GM10248 (cell line): ENCODE results near the gene MAP3K4.

Experiments
- CTCF ChIA-PET: fragments of 300-600 bp; sonication (Branson Sonifier 250); formaldehyde crosslinking; extraction: SDS; loops from one replicate; lab custom pipeline; 2021; ENCODE audit warnings: antibody characterized with exemption; lab: Yijun Ruan, JAX
- POLR2A ChIA-PET: fragments of 350-650 bp; sonication (Branson Sonifier 250); formaldehyde crosslinking; extraction: SDS; loops from one replicate; lab custom pipeline; 2020; ENCODE audit warnings: antibody characterized with exemption; lab: Yijun Ruan, JAX
- DNase-seq: peaks from one replicate; pipeline ENCODE4 v3.0.0; 2012; ENCODE audit errors: extremely low spot score
- TF ChIP-seq, protein P1 (sequence below): IDR thresholded peaks from 2 replicates; pipeline ENCODE4 v1.5.1; 2012; ENCODE audit warnings: mild to moderate bottlenecking, low read depth; ENCODE audit errors: extremely low read depth, missing control alignments, control extremely low read depth

MAP3K4 gene

DNA sequence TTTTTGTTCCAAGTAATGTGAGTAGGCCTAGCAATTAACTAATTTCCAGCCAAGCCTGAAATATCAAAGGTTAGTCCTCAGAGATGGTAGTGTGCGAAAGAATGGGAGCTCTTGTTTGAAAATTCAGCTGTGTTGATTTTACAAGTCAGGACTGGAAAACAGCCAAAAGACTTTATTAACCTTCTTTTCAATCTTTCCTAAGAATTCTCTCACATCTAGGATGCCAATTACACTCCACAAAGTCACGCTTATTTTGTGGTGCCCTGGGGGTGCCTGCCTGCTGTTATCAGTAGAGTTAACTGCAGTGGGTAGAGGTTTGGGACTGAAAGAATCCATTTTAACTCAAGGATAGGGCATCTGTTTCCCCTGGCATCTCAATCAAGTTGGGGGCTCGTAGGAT is 30.7 kb upstream of the MAP3K4 start:
- POLR2A ChIA-PET, result no interaction called here
- DNase-seq, result no peak
- CTCF ChIA-PET, result interaction anchor here (1.2 to 2.6 kb wide), 2 partner anchors 12 to 30 kb away, joined by 3 to 9 read pairs; no protein-coding TSS in a partner anchor
- TF ChIP-seq, protein P1, sequence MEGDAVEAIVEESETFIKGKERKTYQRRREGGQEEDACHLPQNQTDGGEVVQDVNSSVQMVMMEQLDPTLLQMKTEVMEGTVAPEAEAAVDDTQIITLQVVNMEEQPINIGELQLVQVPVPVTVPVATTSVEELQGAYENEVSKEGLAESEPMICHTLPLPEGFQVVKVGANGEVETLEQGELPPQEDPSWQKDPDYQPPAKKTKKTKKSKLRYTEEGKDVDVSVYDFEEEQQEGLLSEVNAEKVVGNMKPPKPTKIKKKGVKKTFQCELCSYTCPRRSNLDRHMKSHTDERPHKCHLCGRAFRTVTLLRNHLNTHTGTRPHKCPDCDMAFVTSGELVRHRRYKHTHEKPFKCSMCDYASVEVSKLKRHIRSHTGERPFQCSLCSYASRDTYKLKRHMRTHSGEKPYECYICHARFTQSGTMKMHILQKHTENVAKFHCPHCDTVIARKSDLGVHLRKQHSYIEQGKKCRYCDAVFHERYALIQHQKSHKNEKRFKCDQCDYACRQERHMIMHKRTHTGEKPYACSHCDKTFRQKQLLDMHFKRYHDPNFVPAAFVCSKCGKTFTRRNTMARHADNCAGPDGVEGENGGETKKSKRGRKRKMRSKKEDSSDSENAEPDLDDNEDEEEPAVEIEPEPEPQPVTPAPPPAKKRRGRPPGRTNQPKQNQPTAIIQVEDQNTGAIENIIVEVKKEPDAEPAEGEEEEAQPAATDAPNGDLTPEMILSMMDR, result no peak

DNA sequence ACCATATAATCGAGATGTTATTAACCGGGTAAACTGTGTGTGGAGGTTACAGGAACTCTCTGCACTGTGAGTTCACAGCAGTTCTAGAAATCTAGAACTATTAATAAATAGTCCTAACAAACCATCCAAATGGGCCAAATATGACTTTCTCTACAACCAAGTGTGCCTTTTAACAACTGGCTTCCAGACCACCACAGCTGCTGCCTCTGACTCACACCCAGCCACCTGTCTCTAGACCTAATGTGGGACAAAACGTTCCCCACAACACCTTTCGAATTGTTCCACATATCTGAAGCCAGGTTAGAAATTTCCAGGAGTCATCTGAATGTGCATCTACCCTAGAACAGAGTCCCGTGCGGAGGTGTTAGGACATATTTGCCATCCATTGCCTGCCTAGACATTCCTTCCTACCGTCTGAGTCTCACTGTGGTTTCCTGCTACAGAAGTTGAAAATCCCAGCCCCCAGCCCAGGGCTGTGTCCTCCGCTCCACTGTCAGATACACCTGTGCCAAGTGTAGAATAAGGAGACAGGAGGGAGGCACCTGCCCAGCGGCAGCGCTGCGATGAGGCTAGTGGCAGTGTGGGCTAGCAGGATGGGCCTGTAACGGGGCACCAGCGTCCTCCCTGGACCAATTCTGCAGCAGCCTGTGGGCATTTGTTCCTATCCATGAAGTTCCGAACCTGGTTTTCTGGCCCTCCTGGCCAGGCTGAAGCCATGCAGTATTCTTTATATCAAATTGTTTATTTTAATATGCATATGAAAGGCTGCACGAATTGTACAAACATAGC is 28.5 kb upstream of the MAP3K4 start:
- TF ChIP-seq, protein P1, result no peak
- CTCF ChIA-PET, result no interaction called here
- POLR2A ChIA-PET, result no interaction called here
- no peak for DNase-seq

DNA sequence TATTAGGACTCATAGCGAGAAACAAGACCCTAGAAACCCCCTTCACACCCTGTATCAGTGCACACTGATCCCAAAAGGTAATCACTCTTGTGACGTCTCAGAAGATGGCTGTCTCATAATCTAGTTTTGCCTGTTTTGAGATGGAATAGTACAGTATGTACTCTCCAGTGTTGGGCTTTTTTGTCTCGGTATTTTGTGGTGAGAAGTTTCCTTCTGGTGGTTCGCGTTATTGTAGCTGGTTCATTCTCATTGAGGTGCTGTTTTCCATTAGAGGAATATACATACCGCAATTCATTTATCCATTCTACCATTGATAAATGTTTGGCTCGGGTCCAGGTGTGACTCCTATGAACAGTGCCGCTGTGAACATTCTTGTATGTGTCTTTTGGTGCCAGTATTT is 27.9 kb upstream of the MAP3K4 start:
- CTCF ChIA-PET, result interaction anchor here (1.1 kb wide), 1 partner anchor 10 kb away, joined by 3 read pairs; no protein-coding TSS in a partner anchor
- DNase-seq, result no peak
- TF ChIP-seq, protein P1, result no peak
- POLR2A ChIA-PET, result no interaction called here

DNA sequence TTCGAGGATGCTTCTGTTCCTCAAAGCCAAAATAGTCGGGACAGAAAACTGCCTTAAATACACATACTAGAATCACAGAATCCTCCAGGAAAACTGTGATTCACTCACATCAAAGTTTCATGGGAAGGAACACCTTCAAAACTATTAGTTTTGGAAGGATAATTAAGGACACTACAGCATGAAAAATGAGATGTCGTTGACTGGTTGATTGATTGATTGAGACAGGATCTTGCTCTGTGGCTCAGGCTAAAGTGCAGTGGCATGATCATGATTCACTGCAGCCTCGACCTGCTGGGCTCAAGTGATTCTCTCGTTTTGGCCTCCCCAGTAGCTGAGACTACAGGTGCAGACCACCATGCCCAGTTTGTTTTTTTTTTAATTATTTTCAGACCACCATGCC is 25.7 kb upstream of the MAP3K4 start:
- DNase-seq, result no peak
- ChIA-PET CTCF (interaction anchor here (1.0 to 1.3 kb wide), 2 partner anchors 36 to 233 kb away, joined by 3 to 5 read pairs; no protein-coding TSS in a partner anchor), POLR2A (interaction anchor here (0.6 kb wide), 1 partner anchor 120 kb away, joined by 3 read pairs; no protein-coding TSS in a partner anchor)
- TF ChIP-seq, protein P1, result no peak

DNA sequence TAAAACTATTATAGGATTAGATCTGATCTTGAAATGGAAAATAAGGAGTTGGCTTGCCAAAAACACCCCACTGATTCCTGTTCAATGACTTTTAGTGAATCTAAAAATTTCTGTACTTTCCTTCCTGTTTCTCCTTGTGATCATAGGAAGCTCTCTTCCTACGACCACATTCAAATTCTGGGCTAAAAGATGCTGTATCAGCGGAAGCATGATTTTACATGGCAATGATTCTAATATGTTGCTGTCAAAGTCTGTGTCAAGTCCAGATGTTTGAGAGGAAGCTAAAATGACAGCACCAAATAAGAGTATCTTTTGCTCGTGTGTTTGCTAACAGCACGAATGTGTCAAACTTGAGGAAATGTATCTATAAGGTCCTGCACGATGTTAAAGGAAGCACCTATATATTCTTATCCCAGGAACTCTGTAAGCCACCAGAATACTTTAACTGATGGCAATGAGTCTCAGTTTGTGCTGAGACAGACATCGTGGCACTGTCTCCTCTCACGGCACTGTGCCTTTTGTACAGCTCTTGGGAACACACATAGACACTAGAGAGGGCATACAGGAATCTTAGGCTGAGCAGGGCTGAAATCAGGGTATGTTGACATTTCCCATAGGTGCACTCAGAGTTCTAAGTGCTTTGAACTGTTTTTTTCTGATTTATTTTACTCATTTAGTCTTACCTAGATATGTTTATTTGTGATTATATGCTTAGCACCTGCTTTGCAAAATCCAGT is 24.9 kb upstream of the MAP3K4 start:
- DNase-seq, result no peak
- ChIA-PET CTCF (interaction anchor here (1.0 to 1.3 kb wide), 3 partner anchors 36 to 234 kb away, joined by 3 to 5 read pairs (median 3); no protein-coding TSS in a partner anchor), POLR2A (interaction anchor here (0.6 kb wide), 1 partner anchor 119 kb away, joined by 3 read pairs; no protein-coding TSS in a partner anchor)
- TF ChIP-seq, protein P1, result no peak

DNA sequence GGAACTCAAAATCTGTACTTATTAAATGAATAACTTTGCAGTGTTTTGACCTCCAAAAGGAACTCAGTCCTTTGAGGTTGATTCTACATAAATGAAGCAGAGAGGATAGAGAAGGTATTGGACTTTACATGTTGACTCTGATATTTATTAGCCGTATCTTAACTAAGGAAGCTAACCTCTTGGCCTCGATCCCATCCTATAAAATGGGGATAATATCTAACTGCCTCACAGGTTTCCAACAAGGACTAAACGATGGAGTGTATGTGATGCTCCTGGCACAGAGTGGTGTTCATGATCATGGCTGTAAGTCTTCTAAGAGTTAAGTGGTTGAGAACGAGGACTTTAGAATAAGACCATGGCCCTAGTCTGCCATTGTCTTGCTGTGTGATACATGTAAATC is 24.2 kb upstream of the MAP3K4 start:
- POLR2A ChIA-PET, result no interaction called here
- no peak for DNase-seq
- CTCF ChIA-PET, result interaction anchor here (1.0 to 1.3 kb wide), 2 partner anchors 37 to 40 kb away, joined by 3 to 5 read pairs; no protein-coding TSS in a partner anchor
- TF ChIP-seq, protein P1, result no peak
